Osteocyte (in vitro differentiated cells): ENCODE data around the gene MAPT. TPM values are rescaled to one million over a fixed set of nuclear protein-coding genes. Genes with fewer than 3 reads are reported as not detected.

Experiments used
- DNase-seq: peaks from one replicate; pipeline ENCODE4 v3.0.0; 2021; ENCODE audit warnings: mixed read lengths; ENCODE audit not compliant: unreplicated experiment; ENCODE audit errors: extremely low spot score
- H3K27ac Mint-ChIP-seq: one replicate; pipeline ENCODE4 v1.8.0; 2021; ENCODE audit warnings: mild to moderate bottlenecking, mixed read lengths; ENCODE audit not compliant: unreplicated experiment
- H3K27me3 Mint-ChIP-seq: one replicate; pipeline ENCODE4 v1.8.0; 2021; ENCODE audit warnings: mixed read lengths; ENCODE audit not compliant: unreplicated experiment
- H3K36me3 Mint-ChIP-seq: one replicate; pipeline ENCODE4 v1.8.0; 2021; ENCODE audit warnings: mixed read lengths; ENCODE audit not compliant: unreplicated experiment
- H3K4me1 Mint-ChIP-seq: one replicate; pipeline ENCODE4 v1.8.0; 2021; ENCODE audit warnings: mixed read lengths; ENCODE audit not compliant: unreplicated experiment
- H3K4me3 Mint-ChIP-seq: one replicate; pipeline ENCODE4 v1.8.0; 2021; ENCODE audit warnings: mild to moderate bottlenecking, moderate library complexity, mixed read lengths; ENCODE audit not compliant: unreplicated experiment
- H3K9me3 Mint-ChIP-seq: one replicate; pipeline ENCODE4 v1.8.0; 2021; ENCODE audit warnings: mixed read lengths; ENCODE audit not compliant: unreplicated experiment
- total RNA-seq: library from RNA; stranded (reverse); gene quantifications from 2 replicates; pipeline ENCODE4 v1.2.1, GENCODE V29; 2021
- TF ChIP-seq, protein P1 (sequence below): fragments of 200-600 bp; sonication (generic); IDR thresholded peaks from 2 replicates; pipeline ENCODE4 v1.5.0; 2021; ENCODE audit warnings: antibody characterized with exemption, mild to moderate bottlenecking, moderate library complexity

Gene MAPT
- total RNA-seq, 1 donor from 2014 or later = 1.6 TPM

DNA sequence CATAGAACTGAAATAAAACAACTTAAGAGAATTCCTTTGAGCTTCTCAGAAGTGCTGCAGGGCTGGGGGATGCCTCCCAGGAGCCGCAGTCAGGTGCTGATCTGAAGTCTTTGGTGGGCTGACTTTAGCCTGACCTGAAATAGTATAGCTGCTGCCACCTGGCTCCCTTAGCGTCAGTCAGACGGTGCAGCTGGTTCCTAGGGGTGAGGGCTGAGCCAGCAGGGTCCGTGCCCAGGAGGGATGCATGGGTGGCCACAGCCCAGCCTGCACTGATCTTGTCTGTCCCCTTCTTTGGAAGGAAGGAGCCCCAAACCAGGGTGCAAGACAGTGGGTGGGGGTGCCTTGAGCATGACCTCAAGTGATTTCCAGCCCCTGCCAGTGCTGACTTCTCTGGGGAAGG is 11.5 kb downstream of the MAPT start:
- H3K27me3 Mint-ChIP-seq = peaks cover 54% of the 10 kb centered on the region
- H3K4me1 Mint-ChIP-seq = no peaks in the 10 kb centered on the region

DNA sequence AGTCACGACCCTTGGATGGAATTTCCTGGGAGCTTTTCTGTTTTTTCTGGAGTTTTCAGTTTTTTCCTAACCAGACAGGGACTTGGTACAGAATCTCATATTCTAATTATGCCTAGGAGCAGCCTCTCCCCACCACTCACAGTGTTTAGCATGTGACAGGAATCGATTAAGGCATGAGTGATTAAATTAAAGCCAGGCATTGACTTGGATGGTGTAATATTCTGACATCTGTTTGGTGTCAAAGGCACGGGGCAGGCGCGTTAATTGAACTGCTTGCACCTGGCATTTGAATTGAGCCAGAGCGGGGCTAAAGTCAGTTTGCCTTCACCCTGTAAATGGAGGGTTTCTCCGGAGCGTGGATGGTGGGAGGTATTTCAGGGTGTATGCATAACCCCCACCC is 11.9 kb downstream of the MAPT start:
- no peak for DNase-seq
- Mint-ChIP-seq H3K36me3 (no peaks in the 10 kb centered on the region), H3K4me3 (no peak overlapping the region), H3K27me3 (peaks cover 53% of the 10 kb centered on the region), H3K27ac (no peak overlapping the region), H3K4me1 (no peaks in the 10 kb centered on the region), H3K9me3 (no peaks in the 10 kb centered on the region)
- TF ChIP-seq, protein P1, sequence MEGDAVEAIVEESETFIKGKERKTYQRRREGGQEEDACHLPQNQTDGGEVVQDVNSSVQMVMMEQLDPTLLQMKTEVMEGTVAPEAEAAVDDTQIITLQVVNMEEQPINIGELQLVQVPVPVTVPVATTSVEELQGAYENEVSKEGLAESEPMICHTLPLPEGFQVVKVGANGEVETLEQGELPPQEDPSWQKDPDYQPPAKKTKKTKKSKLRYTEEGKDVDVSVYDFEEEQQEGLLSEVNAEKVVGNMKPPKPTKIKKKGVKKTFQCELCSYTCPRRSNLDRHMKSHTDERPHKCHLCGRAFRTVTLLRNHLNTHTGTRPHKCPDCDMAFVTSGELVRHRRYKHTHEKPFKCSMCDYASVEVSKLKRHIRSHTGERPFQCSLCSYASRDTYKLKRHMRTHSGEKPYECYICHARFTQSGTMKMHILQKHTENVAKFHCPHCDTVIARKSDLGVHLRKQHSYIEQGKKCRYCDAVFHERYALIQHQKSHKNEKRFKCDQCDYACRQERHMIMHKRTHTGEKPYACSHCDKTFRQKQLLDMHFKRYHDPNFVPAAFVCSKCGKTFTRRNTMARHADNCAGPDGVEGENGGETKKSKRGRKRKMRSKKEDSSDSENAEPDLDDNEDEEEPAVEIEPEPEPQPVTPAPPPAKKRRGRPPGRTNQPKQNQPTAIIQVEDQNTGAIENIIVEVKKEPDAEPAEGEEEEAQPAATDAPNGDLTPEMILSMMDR = no peak

More for the DNA sequence above, 11.5 kb downstream of the MAPT start:
- H3K4me3 Mint-ChIP-seq = no peak overlapping the region
- H3K27ac Mint-ChIP-seq = no peak overlapping the region
- H3K9me3 Mint-ChIP-seq = no peaks in the 10 kb centered on the region
- TF ChIP-seq, protein P1 = no peak
- no peaks in the 10 kb centered on the region for H3K36me3 Mint-ChIP-seq
- DNase-seq = no peak

DNA sequence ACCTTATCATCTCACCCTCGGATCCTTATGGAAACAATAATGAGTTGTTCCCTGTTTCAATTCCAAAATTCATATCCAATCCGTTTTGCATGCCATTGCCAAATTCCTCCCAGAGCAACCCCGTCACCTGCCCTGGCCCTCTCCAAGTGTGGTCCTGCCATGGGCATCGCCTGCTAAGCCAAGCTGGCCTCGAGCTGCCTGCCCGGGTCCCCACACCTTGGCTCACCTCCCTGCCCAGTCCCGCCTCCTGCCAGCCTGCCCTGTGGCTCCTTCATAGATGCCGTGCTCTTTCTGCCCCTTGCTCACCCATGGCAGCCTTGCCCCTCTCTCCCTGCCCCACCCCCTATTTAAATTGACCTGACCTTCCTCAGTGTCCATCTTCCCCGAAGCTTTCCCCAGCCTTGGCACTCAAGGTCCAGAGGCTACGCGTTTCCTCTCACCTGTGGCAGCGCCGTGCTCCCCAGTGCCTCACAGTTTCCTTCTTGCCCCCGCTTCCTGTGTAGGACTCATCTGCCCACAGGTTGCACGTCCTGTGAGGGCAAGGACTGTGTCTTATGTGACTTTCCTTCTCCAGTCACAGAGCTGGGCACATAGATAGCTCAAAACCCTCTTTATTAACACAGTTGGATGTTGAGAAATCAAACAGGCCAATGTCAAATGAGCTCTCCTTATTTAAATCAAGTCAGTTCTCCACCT is 12.7 kb downstream of the MAPT start:
- Mint-ChIP-seq H3K36me3 (peaks cover 1% of the 10 kb centered on the region), H3K27me3 (peaks cover 51% of the 10 kb centered on the region), H3K9me3 (peaks cover 2% of the 10 kb centered on the region), H3K4me1 (no peaks in the 10 kb centered on the region), H3K4me3 (no peak overlapping the region), H3K27ac (no peak overlapping the region)
- TF ChIP-seq, protein P1 = no peak
- no peak for DNase-seq

DNA sequence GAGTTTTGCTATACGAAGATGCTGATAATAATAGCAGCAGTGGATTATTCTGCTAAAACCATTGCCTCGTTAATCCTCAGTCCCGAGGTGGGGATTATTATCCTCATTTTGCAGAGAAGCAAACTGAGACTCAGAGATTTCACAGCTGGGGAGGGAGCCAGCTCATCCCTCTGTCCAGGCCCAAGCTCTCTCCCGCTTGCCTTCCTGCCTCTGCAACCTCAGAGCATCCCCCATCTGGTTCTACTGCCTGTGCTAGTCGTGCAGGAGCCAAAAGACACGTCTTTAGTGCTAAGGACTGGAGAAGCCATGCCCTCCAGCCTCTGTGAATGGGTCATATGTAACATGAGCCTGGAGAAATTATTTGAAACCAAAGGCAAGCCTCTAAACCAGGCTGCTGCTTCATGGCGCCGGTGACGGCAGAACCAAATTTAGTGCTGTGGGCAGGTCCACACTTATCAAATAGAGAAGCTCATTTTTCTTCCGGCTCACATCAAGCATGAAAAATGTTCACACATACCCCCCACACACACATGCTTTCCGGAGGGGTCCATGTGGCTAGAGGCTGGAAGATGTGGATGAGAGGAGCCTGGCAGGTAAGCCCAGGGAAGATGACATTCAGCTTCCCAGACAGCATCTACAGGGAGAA is 13.5 kb downstream of the MAPT start:
- TF ChIP-seq, protein P1 = no peak
- Mint-ChIP-seq H3K27ac (no peak overlapping the region), H3K4me1 (no peaks in the 10 kb centered on the region), H3K9me3 (peaks cover 7% of the 10 kb centered on the region), H3K27me3 (peaks cover 51% of the 10 kb centered on the region), H3K4me3 (no peak overlapping the region), H3K36me3 (peaks cover 3% of the 10 kb centered on the region)
- DNase-seq = no peak

DNA sequence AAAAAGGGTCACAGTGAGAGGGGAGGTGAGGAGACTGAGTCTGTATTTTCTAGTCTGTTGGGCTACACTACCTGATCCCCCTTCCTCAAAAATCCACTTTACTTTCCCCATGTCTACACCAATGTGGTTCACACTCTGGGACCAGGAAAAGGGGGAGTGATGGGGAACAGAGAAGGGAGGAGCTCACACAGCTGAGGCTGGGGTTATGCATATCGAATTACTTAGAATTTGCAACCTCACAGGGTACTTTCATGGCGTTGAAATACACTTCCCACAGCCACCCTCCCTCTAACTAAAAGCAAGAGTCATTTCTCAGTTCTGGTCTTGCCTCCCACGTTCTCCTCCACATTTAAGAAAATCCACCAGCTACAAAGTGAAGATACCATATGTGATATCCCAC is 14.1 kb downstream of the MAPT start:
- Mint-ChIP-seq H3K36me3 (peaks cover 3% of the 10 kb centered on the region), H3K9me3 (peaks cover 9% of the 10 kb centered on the region), H3K4me3 (no peak overlapping the region), H3K27ac (no peak overlapping the region), H3K4me1 (no peaks in the 10 kb centered on the region), H3K27me3 (peaks cover 56% of the 10 kb centered on the region)
- TF ChIP-seq, protein P1 = no peak
- DNase-seq = no peak
